ENCODE results near the gene ABCB4. TPM values are rescaled to one million over a fixed set of nuclear protein-coding genes. Genes with fewer than 3 reads are reported as not detected.

Gene ABCB4
- total and polyA plus RNA-seq, 9 donors, result 0.13 to 2.1 (median 0.45) TPM

DNA sequence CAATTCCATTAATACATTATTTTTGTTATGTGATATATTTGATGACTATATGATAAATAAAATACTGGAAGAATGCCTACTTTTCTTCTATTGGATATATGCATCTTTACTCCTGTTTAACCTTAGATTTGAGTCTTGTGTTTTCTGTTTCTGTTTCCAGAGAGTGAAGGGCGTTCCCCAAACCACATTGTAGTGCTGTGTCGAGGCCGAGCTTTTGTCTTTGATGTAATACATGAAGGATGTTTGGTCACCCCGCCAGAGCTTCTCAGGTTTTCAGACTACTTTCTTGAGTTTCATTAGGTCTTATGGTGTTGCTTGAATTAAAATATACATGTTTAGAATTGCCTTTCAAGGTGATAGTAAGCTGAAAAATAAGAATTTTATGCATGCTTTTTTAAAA lies 106.3 kb downstream of the ABCB4 start:
- TF ChIP-seq EP300 (IDR thresholded peaks at IDR 0.05) (no peak), CTCF (IDR thresholded peaks at IDR 0.05) (no peak), POLR2A (IDR thresholded peaks at IDR 0.05) (no peak)
- no peak for DNase-seq
- Histone ChIP-seq H3K27ac (no peak overlapping the region), H3K36me3 (no peaks in the 10 kb centered on the region), H3K4me1 (ENCODE audit: insufficient read depth) (no peaks in the 10 kb centered on the region), H3K9me3 (no peaks in the 10 kb centered on the region), H3K4me3 (no peak overlapping the region), H3K27me3 (no peaks in the 10 kb centered on the region)
- 95 to 98% (median 96%) methylated on average over 4 of the region's 4 CpGs for WGBS, 3 donors
- intact Hi-C loops (cut with DNase I), result no loop called here

- no peak for DNase-seq
- Histone ChIP-seq H3K4me1 (ENCODE audit: insufficient read depth) (no peaks in the 10 kb centered on the region), H3K4me3 (no peak overlapping the region), H3K27me3 (no peaks in the 10 kb centered on the region), H3K27ac (no peak overlapping the region), H3K9me3 (no peaks in the 10 kb centered on the region), H3K36me3 (no peaks in the 10 kb centered on the region)
- no peak for TF ChIP-seq POLR2A (IDR thresholded peaks at IDR 0.05)
- intact Hi-C loops (cut with DNase I), result no loop called here
Observed at GRCh38 chr7:87364246-87364645, 111.2 kb downstream of the ABCB4 start.

DNA sequence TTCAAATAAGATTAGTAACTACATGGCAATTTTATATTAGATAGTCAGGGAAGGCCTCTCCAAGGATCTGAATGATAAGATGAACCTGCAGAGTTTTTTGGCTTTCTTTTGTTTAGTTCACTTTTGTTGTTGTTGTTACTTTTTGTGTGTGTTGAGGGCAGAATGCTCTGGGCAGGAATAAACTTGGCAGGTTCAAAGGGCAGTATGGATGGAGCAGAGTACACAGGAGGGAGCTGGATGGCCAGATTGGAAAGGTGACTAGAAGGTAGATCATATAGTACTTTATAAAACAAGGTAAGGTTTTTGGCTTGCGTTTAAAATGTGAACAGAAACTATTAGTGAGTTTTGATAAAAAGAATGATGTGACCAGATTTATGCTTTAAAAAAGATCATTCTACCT lies 112.1 kb downstream of the ABCB4 start:
- 95 to 97% (median 96%) methylated on average over 1 of the region's 1 CpG for WGBS, 3 donors
- TF ChIP-seq POLR2A (IDR thresholded peaks at IDR 0.05) (no peak), CTCF (IDR thresholded peaks at IDR 0.05) (no peak), EP300 (IDR thresholded peaks at IDR 0.05) (no peak)
- no peaks in the 10 kb centered on the region for H3K4me1 ChIP-seq (ENCODE audit: insufficient read depth)
- H3K36me3 ChIP-seq, result no peaks in the 10 kb centered on the region
- no peak overlapping the region for H3K27ac ChIP-seq
- no peak overlapping the region for H3K4me3 ChIP-seq
- no peak for DNase-seq
- H3K27me3 ChIP-seq, result no peaks in the 10 kb centered on the region
- H3K9me3 ChIP-seq, result no peaks in the 10 kb centered on the region
- intact Hi-C loops (cut with DNase I), result no loop called here

DNA sequence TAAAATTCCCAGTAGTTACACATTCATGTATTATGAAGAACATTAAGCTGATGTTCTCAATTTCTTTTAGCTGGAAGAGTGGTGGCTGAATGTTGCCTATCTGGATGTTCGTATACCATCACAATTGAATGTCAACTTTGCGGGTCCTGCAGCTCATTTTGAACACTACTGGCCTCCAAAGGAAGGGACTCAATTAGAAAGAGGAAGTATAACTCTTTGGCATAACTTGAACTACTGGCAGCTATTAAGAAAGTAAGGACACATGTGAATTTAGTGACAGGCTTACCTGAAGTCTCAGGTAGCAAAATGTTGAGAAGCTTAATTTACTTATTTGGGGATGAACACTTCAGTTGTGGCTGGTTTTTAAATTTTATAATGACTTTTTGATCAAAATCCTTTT lies 114.2 kb downstream of the ABCB4 start:
- TF ChIP-seq POLR2A (IDR thresholded peaks at IDR 0.05) (no peak), CTCF (IDR thresholded peaks at IDR 0.05) (no peak), EP300 (IDR thresholded peaks at IDR 0.05) (no peak)
- no peaks in the 10 kb centered on the region for H3K36me3 ChIP-seq

GRCh38 chr7:87359366-87359765 lies 116.1 kb downstream of the ABCB4 start:
- intact Hi-C loops (cut with DNase I), result no loop called here
- 55 to 75% (median 69%) methylated on average over 2 of the region's 2 CpGs for WGBS, 3 donors
- TF ChIP-seq EP300 (IDR thresholded peaks at IDR 0.05) (no peak), POLR2A (IDR thresholded peaks at IDR 0.05) (no peak)
- Histone ChIP-seq H3K4me3 (no peak overlapping the region), H3K27ac (no peak overlapping the region), H3K27me3 (no peaks in the 10 kb centered on the region), H3K36me3 (no peaks in the 10 kb centered on the region), H3K4me1 (ENCODE audit: insufficient read depth) (no peaks in the 10 kb centered on the region), H3K9me3 (no peaks in the 10 kb centered on the region)
- DNase-seq, result no peak

More for the DNA sequence above, 114.2 kb downstream of the ABCB4 start:
- Histone ChIP-seq H3K27ac (no peak overlapping the region), H3K9me3 (no peaks in the 10 kb centered on the region), H3K27me3 (no peaks in the 10 kb centered on the region), H3K4me3 (no peak overlapping the region), H3K4me1 (ENCODE audit: insufficient read depth) (no peaks in the 10 kb centered on the region)
- DNase-seq, result no peak
- WGBS, 3 donors, result 97 to 100% (median 98%) methylated on average over 2 of the region's 2 CpGs
- intact Hi-C loops (cut with DNase I), result no loop called here

DNA sequence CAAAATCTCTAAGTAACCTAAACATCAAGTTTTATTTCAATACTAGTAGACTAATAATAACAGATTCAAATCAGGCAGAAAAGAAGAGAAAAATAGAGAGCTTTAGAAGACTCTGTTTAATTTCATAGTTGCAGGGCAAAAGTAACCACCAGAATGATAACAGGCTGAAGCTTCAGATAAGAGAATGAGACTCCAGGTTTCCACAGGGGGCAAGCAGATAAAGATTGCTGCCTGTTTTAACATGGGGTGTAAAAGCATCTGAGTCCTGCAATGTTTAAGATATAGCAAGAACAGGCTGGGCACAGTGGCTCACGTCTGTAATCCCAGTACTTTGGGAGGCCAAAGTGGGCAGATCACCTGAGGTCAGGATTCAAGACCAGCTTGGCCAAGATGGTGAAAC lies 119.0 kb downstream of the ABCB4 start:
- no peak for DNase-seq
- WGBS, 3 donors, result 84 to 91% (median 86%) methylated on average over 1 of the region's 1 CpG
- Histone ChIP-seq H3K4me3 (no peak overlapping the region), H3K4me1 (ENCODE audit: insufficient read depth) (no peaks in the 10 kb centered on the region), H3K27ac (no peak overlapping the region), H3K27me3 (no peaks in the 10 kb centered on the region), H3K9me3 (no peaks in the 10 kb centered on the region), H3K36me3 (no peaks in the 10 kb centered on the region)
- intact Hi-C loops (cut with DNase I), result no loop called here
- TF ChIP-seq POLR2A (IDR thresholded peaks at IDR 0.05) (no peak), EP300 (IDR thresholded peaks at IDR 0.05) (no peak), CTCF (IDR thresholded peaks at IDR 0.05) (no peak)
